Tibial nerve (tissue), 4 donors: Measurements from ENCODE around the gene MAPK13. TPM values are rescaled to one million over a fixed set of nuclear protein-coding genes. Genes with fewer than 3 reads are reported as not detected.
"Not testable (repeated sequence)": the region's sequence is repeated elsewhere in the genome, so short reads cannot be mapped to it uniquely, and the experiment has no call there.

ENCODE experiments used
- DNase-seq, 2 donors: peaks; one replicate each; pipeline ENCODE4 v3.0.0-alpha.2; 2019; ENCODE audit warnings: low spot score in 2 of 2
- H3K27ac ChIP-seq, 4 donors: fragments of 200-600 bp; sonication (generic) in 3 of 4; one replicate each; pipeline ENCODE4 v1.5.1; 2017 to 2019; ENCODE audit warnings: mild to moderate bottlenecking in 1 of 4
- H3K27me3 ChIP-seq, 2 donors: fragments of 200-600 bp; sonication (generic) in 1 of 2; one replicate each; pipeline versions ENCODE4 v1.5.1 to v1.6.0; 2017 to 2019
- H3K36me3 ChIP-seq, 3 donors: fragments of 200-600 bp; sonication (generic); one replicate each; pipeline ENCODE4 v1.5.1; 2018 to 2019
- H3K4me1 ChIP-seq, 4 donors: fragments of 200-600 bp; sonication (generic) in 3 of 4; one replicate each; pipeline ENCODE4 v1.5.1; 2017 to 2019
- H3K4me3 ChIP-seq, 4 donors: fragments of 200-600 bp; sonication (generic) in 3 of 4; one replicate each; pipeline ENCODE4 v1.5.1; 2017 to 2019; ENCODE audit warnings: mild to moderate bottlenecking in 1 of 4, moderate library complexity in 1 of 4
- H3K9me3 ChIP-seq, 4 donors: fragments of 200-600 bp; sonication (generic) in 3 of 4; one replicate each; pipeline ENCODE4 v1.5.1; 2017 to 2019
- CTCF ChIP-seq, 5 experiments: fragments of 200-600 bp in 3 of 5; fragments of 450-650 bp in 2 of 5; sonication (generic) in 3 of 5; IDR thresholded peaks; one replicate each; pipeline ENCODE4 v1.5.1; 2016 to 2019; ENCODE audit warnings: antibody characterized with exemption in 5 of 5, mild to moderate bottlenecking in 3 of 5, moderate library complexity in 2 of 5
- EP300 ChIP-seq, 2 donors: sonication (generic); formaldehyde crosslinking; IDR thresholded peaks; one replicate each; pipeline ENCODE4 v1.6.1; 2017; ENCODE audit warnings: antibody characterized with exemption in 2 of 2, mild to moderate bottlenecking in 1 of 2
- POLR2A ChIP-seq, 2 donors: fragments of 450-650 bp; IDR thresholded peaks; one replicate each; pipeline ENCODE4 v1.6.1; 2017; ENCODE audit warnings: antibody characterized with exemption in 2 of 2, mild to moderate bottlenecking in 2 of 2, moderate library complexity in 2 of 2
- WGBS, 2 donors: methylation state at CpG; one replicate each; pipeline ENCODE4 v1.1.5; 2018; 5-methylcytosine and 5-hydroxymethylcytosine counted together
- total RNA-seq, 4 donors: library from RNA; depleted of rRNA; stranded (reverse); fragments of >200 nt; gene quantifications; one replicate each; pipeline ENCODE4 v1.1.0, GENCODE V29; 2016

The MAPK13 gene
- total RNA-seq, 4 donors from 2014 or later, result 2.7 to 11.7 (median 7.2) TPM

DNA sequence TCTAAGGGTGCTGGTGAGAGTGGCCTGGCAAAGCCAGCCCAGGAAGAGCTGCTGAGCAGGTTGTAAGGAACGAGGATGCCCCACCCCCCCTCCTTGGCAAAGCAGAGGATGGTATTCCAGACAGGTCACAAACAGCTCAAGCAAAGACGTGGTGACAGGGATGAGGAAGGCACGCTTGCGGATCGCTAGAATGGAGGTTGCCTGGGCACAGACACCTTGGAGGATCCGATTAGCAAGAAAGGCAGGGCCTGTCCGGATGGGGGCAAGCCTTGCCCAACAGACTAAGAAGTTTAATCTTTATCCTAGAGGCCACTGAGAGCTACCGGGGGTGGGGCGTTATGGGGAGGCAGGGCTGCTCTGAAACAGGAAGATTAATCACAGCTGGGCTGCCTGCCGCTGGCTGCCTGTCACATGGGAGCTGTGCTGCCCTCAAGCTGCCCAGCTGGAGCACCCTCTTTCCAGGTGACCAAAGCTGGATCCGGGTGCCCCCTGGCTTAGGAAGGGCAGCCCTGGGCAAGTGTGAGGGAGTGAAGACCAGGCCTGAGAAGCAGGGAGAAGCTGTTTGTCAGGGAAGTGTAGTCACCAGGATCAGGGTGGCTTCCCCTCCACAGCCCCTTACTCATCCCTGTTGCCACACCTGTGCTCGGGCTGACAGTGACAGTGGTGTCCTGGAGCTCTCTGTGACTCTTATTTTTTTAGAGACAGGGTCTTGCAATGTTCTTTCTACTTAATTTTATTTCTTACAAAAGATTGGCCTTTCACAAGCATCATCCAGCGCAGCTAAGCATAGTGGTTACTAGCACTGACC is 9.1 kb upstream of the MAPK13 start:
- 36 to 38% methylated on average over 11 to 12 of the region's 13 CpGs for WGBS, 2 donors
- H3K4me1 ChIP-seq, result peaks cover 0 to 32% (median 14%) of the 10 kb centered on the region in 4 donors
- no peaks in the 10 kb centered on the region for H3K9me3 ChIP-seq
- DNase-seq, result no peak
- no peak overlapping the region for H3K4me3 ChIP-seq
- H3K36me3 ChIP-seq, result peaks cover 0 to 18% (median 0%) of the 10 kb centered on the region in 3 donors
- peak overlapping the region in 1 of 4 donors; percentile 73 for H3K27ac ChIP-seq
- no peaks in the 10 kb centered on the region for H3K27me3 ChIP-seq
- TF ChIP-seq CTCF (IDR thresholded peaks at IDR 0.05) (no peak), EP300 (IDR thresholded peaks at IDR 0.05) (no peak), POLR2A (IDR thresholded peaks at IDR 0.05) (no peak)

GRCh38 chr6:36121787-36122494 is 8.4 kb upstream of the MAPK13 start:
- Histone ChIP-seq H3K27me3 (no peaks in the 10 kb centered on the region), H3K4me1 (peaks cover 0 to 32% (median 14%) of the 10 kb centered on the region in 4 donors), H3K27ac (peak overlapping the region in 1 of 4 donors; percentile 73), H3K36me3 (peaks cover 0 to 12% (median 0%) of the 10 kb centered on the region in 3 donors), H3K9me3 (no peaks in the 10 kb centered on the region), H3K4me3 (no peak overlapping the region)
- DNase-seq, result no peak
- TF ChIP-seq CTCF (IDR thresholded peaks at IDR 0.05), result no peak
- TF ChIP-seq POLR2A (IDR thresholded peaks at IDR 0.05), result no peak
- no peak for TF ChIP-seq EP300 (IDR thresholded peaks at IDR 0.05)
- 78 to 92% methylated on average over 4 of the region's 4 CpGs for WGBS, 2 donors

DNA sequence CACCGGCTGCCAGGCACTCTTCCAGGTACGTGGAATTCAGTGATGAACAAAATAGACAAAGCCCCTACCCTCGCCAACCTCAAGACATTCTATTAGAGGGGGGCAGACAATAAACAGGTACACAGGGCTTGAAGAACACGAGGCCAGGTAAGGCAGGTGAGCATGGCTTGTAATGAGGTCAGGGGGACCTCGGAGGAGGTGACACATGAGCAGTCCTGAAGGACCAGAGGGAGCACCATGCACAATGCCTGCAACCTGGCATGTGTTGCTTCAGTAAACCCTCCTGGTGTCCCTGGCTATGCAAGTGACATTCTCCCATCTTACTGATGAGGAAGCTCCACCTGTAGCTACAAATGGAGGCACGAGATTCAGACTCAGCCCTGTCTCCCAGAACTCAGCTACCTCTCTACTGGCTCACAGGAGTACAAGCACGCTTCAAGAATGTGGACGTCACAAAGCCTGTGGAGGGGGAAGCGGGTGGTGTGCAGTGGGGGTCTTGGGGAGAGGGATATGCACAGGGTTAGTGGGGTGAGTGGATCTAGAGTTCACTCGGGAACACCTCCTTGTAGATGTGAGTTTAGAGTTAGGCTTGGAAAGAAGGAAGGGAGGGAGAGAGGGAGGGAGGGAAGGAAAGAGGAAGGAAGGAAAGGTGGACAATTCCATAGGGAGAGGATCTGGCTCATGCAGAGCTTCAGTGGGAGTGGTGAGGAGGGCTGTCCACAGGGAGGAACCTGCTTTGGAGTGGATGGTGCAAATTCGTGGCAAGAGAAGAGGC is 7.6 kb upstream of the MAPK13 start:
- Histone ChIP-seq H3K27ac (no peak overlapping the region), H3K36me3 (peaks cover 0 to 8% (median 0%) of the 10 kb centered on the region in 3 donors), H3K27me3 (no peaks in the 10 kb centered on the region), H3K4me3 (no peak overlapping the region), H3K9me3 (no peaks in the 10 kb centered on the region), H3K4me1 (peaks cover 0 to 32% (median 14%) of the 10 kb centered on the region in 4 donors)
- DNase-seq, result no peak
- TF ChIP-seq EP300 (IDR thresholded peaks at IDR 0.05) (no peak), CTCF (IDR thresholded peaks at IDR 0.05) (no peak), POLR2A (IDR thresholded peaks at IDR 0.05) (no peak)
- WGBS, 2 donors, result 76 to 77% methylated on average over 11 of the region's 11 CpGs

DNA sequence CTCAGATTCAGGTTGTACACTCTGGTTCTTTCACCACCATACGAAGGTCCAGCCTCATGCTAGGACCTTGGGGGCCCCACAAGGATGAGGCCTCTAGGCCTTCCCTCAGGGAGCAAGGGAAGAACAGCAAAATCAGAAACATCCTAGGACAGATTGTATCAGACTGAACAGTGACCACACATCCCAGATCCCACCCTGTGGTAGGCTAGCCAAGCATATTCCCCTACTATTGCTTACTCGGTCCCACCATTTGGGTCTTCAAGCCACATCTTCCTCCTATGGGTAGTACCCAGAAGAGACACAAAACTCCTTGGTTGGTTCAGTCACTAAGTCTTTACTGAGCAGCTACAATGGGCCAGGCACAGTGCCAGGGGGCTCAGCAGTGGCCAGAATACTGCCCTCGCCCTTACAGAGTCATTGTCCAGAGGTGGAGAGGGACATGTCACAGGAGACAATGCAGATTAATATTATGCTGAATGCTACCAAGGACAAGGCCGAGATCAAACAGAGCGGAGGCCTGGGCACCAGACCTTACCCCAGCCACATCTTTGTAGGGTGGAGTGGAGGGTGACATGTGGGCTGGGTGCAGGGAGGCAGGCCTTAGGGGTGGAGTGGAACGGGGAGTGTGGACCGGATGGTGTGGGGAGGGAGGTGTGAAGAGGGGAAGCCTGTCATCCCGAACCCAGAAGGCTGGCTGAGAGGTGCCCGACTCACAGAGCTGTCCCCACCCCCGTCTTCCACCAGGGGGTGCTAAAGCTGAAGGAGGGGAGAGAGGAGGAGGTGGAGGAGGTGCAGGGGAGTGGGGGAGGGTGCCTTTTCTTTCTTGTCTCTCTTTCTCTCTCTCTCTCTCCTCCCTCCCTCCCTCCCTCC is 6.8 kb upstream of the MAPK13 start:
- Histone ChIP-seq H3K9me3 (no peaks in the 10 kb centered on the region), H3K4me1 (peaks cover 0 to 32% (median 14%) of the 10 kb centered on the region in 4 donors), H3K27me3 (no peaks in the 10 kb centered on the region), H3K4me3 (no peak overlapping the region), H3K27ac (peak overlapping the region in 1 of 4 donors; percentile 14), H3K36me3 (peaks cover 0 to 2% (median 0%) of the 10 kb centered on the region in 3 donors)
- TF ChIP-seq EP300 (IDR thresholded peaks at IDR 0.05) (no peak), CTCF (IDR thresholded peaks at IDR 0.05) (peak; percentile 72 to 79 (median 76))
- DNase-seq, result peak; percentile 65 to 77
- 32 to 40% methylated on average over 10 of the region's 10 CpGs for WGBS, 2 donors

DNA sequence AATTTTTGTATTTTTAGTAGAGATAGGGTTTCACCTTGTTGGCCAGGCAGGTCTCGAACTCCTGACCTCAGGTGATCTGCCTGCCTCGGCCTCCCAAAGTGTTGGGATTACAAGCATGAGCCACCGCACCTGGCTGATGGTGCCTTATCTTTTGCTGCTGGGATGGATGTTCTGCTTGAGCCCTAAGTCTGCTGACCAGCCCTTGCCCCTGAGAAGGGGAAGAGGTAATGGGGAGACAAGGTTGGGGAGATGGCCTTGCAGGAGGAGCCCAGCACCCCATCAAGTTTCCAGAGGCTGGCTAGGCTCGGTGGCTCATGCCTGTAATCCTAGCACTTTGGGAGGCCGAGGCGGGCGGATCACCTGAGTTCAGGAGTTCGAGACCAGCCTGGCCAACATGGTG is 6.0 kb upstream of the MAPK13 start:
- not testable (repeated sequence) for H3K36me3 ChIP-seq, DNase-seq, H3K27me3 ChIP-seq, H3K4me3 ChIP-seq, H3K27ac ChIP-seq, H3K9me3 ChIP-seq
- WGBS, 2 donors, result 84 to 95% methylated on average over 8 of the region's 8 CpGs
- peaks cover 0 to 28% (median 14%) of the 10 kb centered on the region in 4 donors for H3K4me1 ChIP-seq
